ENCODE measurements around the gene MMEL1.

DNA sequence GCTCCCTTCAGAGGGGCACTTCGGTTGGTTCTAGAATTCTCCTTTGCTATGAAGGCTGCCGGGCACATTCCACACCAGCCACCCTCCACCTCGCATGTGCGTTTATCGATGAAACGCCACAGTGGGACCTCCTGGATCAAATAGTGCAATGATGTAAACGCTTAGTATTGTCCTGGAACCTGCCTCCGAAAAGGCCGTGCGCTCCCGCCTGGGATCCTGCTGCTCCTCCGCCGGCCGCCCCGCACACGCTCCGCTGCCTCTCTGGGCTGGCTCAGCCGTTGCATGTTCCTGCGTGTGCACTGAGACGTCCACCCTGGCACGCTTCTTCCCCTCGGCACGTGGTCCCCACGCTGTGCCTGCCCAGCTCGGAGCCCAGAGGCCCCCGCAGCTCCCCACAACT is 80.6 kb downstream of the MMEL1 start:
- TF ChIP-seq CTCF (conservative IDR thresholded peaks at IDR 0.05; ENCODE audit: low read depth in 2 of 2) (no peak), POLR2AphosphoS5 (IDR thresholded peaks at IDR 0.05; ENCODE audit: low read depth) (no peak), EZH2 (IDR thresholded peaks at IDR 0.05; ENCODE audit: low read depth, unreplicated experiment) (no peak), CREB1 (CRISPR knock-in tag; IDR thresholded peaks at IDR 0.05; ENCODE audit: low read depth) (no peak), NANOG (IDR thresholded peaks at IDR 0.05; ENCODE audit: borderline replicate concordance) (no peak), REST (IDR thresholded peaks at IDR 0.05; ENCODE audit: unreplicated experiment) (no peak), JUNB (IDR thresholded peaks at IDR 0.05; ENCODE audit: unreplicated experiment) (no peak), EZH2phosphoT487 (IDR thresholded peaks at IDR 0.05; ENCODE audit: unreplicated experiment) (no peak), ZNF114 (CRISPR knock-in tag; IDR thresholded peaks at IDR 0.05) (no peak), STAT1 (IDR thresholded peaks at IDR 0.05; ENCODE audit: unreplicated experiment) (no peak)
- TF ChIP-seq, protein P1, sequence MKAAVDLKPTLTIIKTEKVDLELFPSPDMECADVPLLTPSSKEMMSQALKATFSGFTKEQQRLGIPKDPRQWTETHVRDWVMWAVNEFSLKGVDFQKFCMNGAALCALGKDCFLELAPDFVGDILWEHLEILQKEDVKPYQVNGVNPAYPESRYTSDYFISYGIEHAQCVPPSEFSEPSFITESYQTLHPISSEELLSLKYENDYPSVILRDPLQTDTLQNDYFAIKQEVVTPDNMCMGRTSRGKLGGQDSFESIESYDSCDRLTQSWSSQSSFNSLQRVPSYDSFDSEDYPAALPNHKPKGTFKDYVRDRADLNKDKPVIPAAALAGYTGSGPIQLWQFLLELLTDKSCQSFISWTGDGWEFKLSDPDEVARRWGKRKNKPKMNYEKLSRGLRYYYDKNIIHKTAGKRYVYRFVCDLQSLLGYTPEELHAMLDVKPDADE (IDR thresholded peaks at IDR 0.05): no peak
- TF ChIP-seq, protein P2, sequence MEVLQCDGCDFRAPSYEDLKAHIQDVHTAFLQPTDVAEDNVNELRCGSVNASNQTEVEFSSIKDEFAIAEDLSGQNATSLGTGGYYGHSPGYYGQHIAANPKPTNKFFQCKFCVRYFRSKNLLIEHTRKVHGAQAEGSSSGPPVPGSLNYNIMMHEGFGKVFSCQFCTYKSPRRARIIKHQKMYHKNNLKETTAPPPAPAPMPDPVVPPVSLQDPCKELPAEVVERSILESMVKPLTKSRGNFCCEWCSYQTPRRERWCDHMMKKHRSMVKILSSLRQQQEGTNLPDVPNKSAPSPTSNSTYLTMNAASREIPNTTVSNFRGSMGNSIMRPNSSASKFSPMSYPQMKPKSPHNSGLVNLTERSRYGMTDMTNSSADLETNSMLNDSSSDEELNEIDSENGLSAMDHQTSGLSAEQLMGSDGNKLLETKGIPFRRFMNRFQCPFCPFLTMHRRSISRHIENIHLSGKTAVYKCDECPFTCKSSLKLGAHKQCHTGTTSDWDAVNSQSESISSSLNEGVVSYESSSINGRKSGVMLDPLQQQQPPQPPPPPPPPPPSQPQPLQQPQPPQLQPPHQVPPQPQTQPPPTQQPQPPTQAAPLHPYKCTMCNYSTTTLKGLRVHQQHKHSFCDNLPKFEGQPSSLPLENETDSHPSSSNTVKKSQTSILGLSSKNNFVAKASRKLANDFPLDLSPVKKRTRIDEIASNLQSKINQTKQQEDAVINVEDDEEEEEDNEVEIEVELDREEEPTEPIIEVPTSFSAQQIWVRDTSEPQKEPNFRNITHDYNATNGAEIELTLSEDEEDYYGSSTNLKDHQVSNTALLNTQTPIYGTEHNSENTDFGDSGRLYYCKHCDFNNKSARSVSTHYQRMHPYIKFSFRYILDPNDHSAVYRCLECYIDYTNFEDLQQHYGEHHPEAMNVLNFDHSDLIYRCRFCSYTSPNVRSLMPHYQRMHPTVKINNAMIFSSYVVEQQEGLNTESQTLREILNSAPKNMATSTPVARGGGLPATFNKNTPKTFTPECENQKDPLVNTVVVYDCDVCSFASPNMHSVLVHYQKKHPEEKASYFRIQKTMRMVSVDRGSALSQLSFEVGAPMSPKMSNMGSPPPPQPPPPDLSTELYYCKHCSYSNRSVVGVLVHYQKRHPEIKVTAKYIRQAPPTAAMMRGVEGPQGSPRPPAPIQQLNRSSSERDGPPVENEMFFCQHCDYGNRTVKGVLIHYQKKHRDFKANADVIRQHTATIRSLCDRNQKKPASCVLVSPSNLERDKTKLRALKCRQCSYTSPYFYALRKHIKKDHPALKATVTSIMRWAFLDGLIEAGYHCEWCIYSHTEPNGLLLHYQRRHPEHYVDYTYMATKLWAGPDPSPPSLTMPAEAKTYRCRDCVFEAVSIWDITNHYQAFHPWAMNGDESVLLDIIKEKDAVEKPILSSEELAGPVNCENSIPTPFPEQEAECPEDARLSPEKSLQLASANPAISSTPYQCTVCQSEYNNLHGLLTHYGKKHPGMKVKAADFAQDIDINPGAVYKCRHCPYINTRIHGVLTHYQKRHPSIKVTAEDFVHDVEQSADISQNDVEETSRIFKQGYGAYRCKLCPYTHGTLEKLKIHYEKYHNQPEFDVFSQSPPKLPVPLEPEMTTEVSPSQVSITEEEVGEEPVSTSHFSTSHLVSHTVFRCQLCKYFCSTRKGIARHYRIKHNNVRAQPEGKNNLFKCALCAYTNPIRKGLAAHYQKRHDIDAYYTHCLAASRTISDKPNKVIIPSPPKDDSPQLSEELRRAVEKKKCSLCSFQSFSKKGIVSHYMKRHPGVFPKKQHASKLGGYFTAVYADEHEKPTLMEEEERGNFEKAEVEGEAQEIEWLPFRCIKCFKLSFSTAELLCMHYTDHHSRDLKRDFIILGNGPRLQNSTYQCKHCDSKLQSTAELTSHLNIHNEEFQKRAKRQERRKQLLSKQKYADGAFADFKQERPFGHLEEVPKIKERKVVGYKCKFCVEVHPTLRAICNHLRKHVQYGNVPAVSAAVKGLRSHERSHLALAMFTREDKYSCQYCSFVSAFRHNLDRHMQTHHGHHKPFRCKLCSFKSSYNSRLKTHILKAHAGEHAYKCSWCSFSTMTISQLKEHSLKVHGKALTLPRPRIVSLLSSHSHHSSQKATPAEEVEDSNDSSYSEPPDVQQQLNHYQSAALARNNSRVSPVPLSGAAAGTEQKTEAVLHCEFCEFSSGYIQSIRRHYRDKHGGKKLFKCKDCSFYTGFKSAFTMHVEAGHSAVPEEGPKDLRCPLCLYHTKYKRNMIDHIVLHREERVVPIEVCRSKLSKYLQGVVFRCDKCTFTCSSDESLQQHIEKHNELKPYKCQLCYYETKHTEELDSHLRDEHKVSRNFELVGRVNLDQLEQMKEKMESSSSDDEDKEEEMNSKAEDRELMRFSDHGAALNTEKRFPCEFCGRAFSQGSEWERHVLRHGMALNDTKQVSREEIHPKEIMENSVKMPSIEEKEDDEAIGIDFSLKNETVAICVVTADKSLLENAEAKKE (CRISPR knock-in tag; IDR thresholded peaks at IDR 0.05): no peak

Measured in GM23338 (cell line).